Cardiac septum (tissue), 1 donor: ENCODE results near the gene ASS1. TPM values are rescaled to one million over a fixed set of nuclear protein-coding genes. Genes with fewer than 3 reads are reported as not detected.

Experiments
- DNase-seq: peaks from one replicate; pipeline ENCODE4 v3.0.0-alpha.2; 2020; ENCODE audit warnings: low spot score
- intact Hi-C: fragments of 100-400 bp; cut with DNase I; formaldehyde crosslinking; loops from one replicate; pipeline ENCODE4 v1.14.0; 2022
- total RNA-seq: library from RNA; stranded (reverse); fragmentation: NEBNext Ultra II Directional; extraction: Animal tissue kit (Norgen Biotek cat#: 25700); gene quantifications from one replicate; pipeline ENCODE4 v1.2.1, GENCODE V29; 2021
- donor health status: DM: no; HTN: no; CAD: no.

ASS1 gene
- total RNA-seq, 1 donor from 2014 or later, result 53.7 TPM

DNA sequence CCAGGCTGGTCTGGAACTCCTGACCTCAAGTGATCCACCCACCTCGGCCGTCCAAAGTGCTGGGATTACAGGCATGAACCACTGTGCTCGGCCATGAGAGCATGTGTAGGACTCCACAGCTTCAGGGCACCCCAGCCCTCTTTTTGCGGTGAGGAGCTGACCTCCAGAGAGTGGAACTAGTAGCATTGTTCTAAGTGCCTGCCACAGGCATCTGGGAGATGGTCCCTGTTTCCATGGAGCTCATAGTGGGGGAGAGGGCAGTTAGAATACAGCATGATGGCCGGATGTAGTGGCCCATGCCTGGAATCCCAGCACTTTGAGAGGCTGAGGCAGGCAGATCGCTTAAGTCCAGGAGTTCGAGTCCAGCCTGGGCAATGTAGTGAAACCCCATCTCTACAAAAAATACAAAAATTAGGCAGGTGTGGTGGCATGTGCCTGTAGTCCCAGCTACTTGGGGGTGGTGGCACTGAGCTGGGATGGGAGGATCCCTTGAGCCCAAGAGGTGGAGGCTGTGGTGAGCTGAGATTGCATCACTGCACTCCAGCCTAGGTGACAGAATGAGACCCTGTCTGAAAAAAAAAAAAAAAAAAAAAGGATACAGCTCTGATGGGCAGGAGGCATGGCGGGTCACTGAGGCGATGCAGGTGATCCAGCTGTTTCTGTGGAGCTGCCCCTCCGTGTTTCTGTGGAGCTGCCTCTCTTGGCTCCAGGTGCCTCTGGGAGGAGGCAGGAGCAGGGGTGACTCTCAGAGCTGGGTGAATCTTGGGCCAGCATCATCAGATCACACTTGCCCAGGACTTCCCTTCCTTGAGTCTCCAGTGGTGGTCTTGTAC is 4.2 kb downstream of the ASS1 start:
- intact Hi-C loops, result no loop called here
- no peak for DNase-seq

DNA sequence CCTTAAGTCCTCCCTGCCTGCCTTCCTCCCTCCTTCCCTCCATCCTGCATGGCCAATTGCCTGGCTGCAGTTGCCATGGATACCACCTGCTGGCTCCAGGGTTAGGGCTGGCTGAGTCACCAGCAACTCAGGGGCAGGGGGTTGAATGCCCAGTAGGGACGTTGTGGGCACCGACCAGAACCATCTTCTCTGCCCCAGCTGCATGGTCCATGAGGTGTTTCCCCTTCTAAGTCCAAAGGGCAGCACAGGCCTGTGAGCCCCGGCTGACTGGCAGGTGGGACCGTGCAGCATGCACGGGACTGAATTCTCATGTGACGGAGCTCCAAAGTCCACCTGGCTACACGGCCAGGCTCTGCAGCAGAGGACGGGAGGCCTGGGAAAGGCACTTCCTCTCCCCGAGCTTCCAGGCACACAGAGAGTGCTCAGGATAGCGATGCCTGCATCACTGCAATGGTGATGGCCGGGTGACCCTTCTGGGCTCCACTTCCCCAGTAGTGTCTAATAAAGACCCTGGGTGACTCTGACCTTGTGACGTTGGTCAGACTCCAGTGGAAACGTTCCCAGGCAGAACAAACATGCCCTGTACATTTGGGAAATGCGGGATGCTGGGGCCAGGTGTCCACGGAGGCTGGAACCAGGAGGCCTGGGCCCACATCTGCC is 5.7 kb downstream of the ASS1 start:
- intact Hi-C loops, result no loop called here
- no peak for DNase-seq

DNA sequence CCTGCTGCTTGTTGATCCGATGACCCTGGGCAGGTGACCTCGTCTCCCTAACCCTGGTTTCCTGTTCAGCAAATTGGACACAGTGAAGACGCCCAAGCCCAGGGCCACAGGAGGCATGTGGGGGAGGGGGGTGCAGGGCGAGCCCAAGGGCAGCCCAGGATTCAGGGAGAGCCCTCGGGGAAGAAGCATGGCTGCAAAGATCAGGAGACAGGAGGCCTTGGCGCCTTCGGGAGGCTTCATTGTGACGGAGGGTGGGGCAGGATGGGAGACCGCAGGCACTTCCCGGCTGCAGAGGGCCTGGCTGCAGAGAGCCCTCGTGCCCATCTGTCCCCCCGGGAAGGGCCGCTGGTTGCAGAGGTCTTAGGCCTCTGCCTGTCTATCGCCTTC is 6.2 kb downstream of the ASS1 start:
- no peak for DNase-seq
- intact Hi-C loops, result no loop called here

DNA sequence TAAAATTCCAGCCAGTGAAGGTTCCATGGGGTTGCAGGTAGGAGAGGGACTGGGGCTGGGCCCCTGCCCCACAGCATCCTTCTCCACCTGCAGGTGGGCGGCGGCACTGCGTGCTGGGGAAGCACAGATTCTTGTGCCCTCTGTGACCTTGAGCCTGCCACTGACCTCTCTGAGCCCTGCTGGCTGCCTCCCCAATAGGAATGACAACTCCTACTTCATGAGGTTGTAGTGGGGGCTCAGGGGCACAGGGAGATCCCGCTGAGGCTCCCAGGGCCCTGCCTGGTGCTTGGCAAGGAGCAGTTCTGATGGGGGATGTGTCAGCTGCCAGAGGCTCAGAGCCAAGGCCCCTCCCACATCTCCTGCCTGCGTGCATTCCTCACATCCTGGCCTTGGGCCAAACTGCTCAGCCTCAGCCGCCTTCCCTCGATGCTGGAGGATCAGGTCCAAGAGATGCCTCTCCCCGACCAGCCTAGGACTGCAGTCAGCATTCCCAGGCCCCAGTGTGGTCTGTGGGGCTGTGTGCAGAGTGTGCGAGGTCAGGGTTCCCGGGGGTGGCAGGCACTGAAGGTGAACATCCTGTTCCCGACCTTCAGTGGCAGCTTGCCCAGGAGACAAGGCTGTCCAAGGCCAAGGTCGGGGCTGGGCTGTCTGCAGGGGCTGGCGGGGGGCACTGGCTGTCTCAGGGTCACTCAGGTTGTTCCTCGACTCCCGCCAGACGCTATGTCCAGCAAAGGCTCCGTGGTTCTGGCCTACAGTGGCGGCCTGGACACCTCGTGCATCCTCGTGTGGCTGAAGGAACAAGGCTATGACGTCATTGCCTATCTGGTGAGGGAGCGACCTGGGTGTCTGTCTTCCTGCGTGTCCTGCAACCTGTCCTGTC is 7.0 kb downstream of the ASS1 start:
- intact Hi-C loops, result no loop called here

DNA sequence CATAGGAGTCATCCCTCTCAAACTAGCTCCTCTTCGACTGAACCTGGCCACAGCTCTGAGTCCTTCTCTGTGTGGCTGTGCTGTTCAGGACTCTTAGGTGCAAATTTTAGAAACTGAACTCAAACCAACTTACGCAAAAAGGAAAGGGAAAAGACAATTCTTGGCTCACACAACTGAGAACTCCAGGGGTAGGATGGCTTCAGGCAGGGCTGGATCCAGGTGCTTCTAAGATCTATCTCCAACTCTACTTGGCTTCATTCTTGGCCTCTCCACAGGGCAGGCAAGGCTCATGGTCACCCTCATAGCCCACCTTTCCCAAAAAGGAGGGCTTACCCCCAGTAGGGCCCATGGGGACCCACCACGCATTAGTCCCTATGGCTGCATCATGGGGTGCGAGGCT is 8.1 kb downstream of the ASS1 start:
- DNase-seq, result no peak
- intact Hi-C loops, result no loop called here

More for the DNA sequence above, 7.0 kb downstream of the ASS1 start:
- peak; percentile 90 for DNase-seq

DNA sequence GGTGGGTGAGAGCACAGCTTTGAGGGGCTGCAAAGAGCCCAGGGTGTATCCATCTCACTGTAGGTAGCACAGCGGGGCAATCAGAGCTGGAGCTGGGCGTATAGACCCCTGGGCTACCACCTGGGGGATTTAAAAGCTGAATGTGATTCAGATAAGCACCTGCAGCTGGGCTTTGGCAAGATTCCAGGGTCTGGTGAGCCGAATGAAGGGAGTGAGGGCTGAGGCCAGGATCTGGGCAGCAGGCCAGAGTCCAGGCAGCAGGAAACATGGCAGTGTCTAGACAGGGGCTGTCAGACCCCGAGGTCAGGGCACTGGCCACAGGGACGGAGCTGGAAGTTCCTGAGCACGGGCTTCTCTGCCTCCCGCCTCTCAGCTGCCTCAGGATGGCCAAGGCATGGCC is 8.7 kb downstream of the ASS1 start:
- DNase-seq, result peak; percentile 80

DNA sequence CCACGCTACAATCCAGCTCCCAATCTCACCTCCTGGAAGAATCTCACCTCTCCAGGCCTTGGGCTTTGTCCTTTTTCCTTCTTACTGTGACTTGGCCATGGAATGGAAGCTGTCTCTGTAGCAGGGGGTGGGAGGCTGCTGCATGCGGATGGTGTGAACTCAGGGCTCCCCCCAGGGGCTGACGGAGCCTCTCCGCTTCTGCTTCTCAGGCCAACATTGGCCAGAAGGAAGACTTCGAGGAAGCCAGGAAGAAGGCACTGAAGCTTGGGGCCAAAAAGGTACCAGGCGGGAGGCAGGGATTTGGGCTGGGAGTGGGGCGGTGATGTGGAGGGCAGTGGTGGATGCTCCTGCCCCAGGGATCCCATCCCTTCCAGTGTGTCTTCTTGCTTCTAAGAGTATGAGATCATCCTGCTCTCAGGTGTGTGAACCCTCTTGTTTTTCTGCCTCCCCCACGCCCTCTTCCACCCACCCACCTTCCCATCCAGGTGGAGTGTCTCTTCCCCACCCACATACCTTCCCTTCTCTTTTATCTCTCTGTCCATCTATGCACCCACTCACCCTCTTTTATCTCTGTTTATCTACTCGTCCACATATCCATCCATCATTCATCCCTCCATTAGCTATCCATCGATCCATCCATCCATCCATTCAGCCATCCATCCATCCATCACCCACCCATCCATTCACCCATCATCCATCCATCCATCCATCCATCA is 9.5 kb downstream of the ASS1 start:
- intact Hi-C loops, result no loop called here
- no peak for DNase-seq

More for the DNA sequence above, 8.7 kb downstream of the ASS1 start:
- intact Hi-C loops, result no loop called here

DNA sequence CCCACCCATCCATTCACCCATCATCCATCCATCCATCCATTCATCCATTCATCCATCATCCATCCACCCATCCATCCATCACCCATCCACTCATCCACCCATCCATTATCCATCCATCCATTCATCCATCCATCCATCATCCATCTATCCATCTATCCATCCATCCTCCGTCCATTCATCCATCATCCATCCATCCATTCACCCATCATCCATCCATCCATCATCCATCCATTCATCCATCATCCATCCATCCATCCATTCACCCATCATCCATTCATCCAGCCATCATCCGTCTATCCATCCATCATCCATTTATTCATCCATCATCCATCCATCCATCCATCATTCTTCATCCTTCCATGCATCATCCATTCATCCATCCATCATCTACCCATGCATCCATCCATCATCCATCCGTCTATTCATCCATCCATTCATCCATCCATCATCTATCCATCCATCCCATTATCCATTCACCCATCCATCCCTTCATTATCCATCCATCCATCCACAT is 10.1 kb downstream of the ASS1 start:
- no peak for DNase-seq
- intact Hi-C loops, result no loop called here

DNA sequence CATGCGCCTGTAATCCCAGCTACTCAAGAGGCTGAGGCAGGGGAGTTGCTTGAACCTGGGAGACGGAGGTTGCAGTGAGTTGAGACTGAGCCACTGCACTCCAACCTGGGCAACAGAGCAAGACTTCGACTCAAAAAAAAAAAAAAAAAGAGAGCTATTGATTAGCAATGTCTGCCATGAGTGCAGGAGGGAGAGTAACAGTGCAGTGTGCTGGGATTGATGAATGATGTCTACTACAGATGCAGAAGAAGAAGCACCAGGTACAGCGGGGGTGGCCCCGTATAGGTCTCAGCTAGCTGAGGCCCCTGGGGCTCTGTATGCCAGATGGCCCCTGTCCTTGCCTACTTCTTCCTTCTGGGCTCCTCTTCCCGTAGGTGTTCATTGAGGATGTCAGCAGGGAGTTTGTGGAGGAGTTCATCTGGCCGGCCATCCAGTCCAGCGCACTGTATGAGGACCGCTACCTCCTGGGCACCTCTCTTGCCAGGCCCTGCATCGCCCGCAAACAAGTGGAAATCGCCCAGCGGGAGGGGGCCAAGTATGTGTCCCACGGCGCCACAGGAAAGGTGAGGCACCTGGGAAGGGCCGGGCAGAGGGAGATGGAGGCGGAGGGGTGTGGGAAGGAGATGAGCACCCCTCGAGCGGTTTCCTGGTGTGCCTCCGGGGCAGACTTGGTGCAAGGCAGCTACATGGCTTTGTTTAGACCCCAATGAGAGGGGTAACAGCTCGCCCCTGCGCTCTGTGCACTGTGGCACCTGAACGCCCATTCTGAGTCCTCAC is 13.5 kb downstream of the ASS1 start:
- no peak for DNase-seq

DNA sequence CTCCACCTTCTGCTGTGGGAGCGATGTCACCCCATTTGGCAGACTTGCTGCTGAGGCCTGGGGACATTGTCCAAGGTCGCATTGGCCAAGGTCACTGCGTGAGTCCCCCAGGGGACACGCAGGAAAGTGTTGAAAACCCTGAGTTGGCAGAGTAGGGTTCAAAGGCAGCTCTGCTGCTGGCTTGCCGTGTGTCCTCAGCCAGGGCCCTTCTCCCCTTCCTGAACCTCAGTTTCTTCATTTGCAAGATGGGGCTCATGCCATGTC is 14.0 kb downstream of the ASS1 start:
- intact Hi-C loops, result no loop called here
- no peak for DNase-seq

More for the DNA sequence above, 13.5 kb downstream of the ASS1 start:
- intact Hi-C loops, result no loop called here

DNA sequence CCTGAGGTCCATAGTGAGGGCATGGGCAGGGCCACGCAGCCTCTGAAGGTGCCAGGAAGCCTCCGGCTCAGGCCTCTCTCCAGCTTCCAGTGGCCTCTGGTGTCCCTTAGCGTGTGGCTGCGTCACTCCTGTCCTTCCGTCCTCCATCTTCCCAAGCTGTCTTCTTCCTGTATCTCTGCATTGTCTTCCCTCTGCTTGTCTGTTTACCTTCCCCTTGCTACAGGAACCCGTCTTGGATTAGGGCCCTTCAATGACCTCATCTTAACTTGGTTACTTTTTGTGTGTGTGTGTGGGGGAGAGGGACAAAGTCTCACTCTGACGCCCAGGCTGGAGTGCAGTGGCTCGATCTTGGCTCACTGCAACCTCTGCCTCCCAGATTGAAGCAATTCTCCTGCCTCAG is 14.4 kb downstream of the ASS1 start:
- intact Hi-C loops, result no loop called here
- DNase-seq, result no peak

DNA sequence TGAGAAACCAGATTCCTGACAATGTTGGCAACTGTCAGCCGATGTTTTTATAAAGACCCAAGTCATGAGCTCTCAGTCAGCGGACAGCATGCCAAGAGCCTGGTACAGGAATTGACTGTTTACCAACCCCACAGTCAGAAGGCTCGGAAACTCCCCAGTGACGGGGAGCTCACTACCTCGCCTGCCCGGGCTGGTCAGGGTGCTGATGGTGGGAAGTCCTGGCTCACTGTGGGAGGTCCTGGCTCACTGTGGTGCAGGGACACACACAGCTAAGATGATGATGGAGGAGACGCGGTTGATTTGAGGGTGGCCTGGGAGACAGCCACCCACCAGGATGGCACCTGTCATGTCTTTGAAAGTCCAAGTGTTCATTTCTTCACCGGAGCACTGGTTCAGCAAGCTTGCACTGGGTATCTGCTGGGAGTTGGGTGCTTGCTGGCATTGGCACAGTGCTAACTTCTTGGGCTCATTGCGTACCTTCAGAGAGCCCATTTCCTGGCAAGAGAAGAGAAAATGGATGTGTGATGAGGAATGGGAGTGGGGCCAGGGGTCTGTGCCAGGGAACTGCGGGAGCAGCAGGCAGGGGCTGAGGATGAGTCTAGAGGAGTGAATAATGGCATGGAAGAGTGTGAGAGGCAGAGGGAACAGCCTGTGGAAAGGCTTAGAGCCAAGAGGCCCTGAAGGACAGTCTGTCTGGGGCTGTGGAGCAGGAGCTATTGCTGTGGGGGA is 15.3 kb downstream of the ASS1 start:
- intact Hi-C loops, result loop anchor here (5.0 kb wide), 2 partner anchors 117 to 172 kb away; partner anchors contain the start of gene FUBP3
- DNase-seq, result no peak

DNA sequence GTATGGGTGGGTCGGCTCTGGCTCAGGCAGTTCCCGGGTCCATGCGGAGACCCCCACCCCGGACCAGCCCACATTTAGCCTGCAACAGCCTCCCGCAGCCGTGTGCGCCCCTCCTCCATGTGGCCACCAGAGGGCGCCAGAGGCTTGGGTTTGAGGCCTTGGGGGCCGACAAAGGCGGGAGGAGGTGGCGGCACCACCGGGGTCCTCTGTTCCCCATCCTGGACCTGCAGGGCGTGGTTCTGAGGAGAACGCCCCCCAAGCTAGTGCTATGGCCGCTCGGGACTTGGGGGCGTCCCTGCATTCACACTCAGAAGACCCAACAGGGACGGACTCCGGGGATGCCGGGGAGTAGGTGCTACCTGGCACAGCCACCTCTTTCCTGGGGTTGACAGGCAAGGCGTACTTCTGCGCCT is 16.5 kb downstream of the ASS1 start:
- intact Hi-C loops, result loop anchor here (1.0 to 5.0 kb wide), 3 partner anchors 116 to 221 kb away; partner anchors contain the start of gene FUBP3
- DNase-seq, result no peak

DNA sequence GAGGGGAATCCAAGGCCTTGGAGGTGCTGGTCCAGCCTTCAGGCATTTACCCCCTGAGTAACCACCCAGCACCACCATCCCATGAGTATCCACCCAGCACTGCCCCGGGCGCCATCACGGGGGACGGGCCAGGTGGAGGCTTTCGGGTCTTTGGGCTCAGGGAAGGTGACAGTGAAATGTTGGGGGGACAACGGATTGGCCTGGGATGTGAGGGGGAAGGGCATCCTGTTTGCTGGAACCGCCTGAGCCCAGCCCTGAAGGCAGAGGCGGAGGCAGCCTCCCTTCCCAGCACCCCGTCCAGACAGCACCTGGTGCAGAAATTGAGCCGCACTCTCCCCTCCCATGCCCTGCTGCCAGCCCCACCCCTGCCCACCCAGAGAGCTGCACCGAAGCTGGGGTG is 17.0 kb downstream of the ASS1 start:
- intact Hi-C loops, result loop anchor here (1.0 to 5.0 kb wide), 3 partner anchors 116 to 221 kb away; partner anchors contain the start of gene FUBP3
- DNase-seq, result no peak

DNA sequence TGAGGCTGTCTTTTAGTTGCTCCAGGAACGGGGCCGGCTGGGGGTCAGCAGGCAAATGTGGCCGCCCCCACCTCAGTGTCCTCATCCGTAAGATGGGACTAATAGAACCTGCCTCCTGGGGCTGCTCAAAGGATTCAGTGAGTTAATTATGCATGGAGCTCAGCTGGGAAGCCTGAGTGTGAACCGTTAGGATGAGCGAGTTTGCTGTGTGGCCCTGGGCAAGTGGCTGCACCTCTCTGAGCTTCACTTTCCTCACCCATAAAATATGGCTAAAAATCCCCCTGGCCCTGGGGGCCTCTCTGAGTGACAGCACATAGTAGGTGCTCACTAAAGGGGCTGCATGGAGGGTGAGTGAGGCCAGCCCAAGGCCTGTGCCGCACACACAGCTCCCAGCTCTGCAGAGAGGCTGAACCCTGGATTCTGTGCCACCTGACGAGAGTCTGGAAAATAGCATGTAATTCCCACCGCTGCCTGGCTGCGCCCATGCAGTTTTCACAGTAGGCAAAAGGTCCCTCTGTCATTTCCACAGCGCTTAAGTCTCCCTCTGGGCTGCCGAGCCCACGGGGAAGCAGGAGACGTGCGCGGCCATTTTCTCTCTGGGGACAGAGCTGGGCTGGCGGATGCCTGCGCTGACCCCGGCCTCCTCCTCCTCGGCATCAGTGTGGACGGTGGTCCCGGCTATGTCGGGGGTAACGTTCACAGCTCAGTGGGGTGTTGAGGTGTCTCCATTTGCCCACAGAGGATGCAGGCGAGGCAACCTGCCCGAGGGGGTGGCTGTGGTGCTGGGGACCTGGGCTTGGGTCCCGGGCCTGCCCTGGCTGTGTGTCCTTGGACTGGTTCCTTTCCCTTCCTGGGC is 18.2 kb downstream of the ASS1 start:
- intact Hi-C loops, result loop anchor here (5.0 kb wide), 2 partner anchors 114 to 169 kb away; partner anchors contain the start of gene FUBP3
- no peak for DNase-seq

DNA sequence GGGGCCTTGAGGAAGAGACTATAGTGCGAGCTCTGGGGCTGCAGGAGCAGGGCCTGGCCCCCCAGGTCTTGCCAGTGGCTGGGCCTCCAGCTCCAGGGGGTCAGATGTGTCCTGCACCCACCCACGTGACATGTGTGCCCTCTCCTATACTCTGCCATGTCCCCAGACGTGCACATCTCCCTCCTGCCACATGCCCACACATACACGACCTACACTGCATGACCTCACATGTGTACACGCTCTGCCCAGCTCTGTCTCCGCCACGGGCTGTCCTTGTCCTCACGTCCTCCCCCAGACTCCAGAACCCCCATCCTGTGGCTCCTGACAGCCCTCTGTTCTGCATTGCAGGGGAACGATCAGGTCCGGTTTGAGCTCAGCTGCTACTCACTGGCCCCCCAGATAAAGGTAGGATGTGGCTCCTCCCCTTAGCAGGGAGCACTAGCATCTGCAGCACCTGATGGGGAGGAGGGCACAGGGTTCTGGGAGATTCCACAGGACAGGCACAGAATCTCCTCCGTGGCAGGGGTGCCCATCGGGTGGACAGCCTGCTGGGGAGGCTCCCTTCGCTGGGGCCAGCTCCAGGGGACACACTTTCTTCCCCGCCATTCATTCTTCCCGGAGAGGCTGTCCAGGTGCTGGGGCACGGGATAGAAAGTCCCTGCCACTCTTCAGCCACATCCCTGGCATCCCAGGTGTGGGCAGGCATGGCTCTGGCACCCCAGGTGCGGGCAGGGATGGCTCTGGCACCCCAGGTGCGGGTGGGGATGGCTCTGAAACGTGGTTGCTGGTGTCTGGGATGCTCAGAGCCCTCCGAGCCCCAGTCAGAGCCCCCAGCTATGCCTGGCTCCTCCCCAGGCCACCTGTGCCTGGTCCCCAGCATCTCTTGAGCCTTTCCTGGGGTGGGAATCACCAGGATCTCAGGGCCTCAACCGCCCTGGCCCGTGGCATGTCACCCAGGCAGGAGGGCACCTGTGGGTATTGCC is 19.3 kb downstream of the ASS1 start:
- intact Hi-C loops, result loop anchor here (5.0 kb wide), 2 partner anchors 113 to 168 kb away; partner anchors contain the start of gene FUBP3
- no peak for DNase-seq
